H1 (cell line): ENCODE results near the gene HMGA1. TPM values are rescaled to one million over a fixed set of nuclear protein-coding genes. Genes with fewer than 3 reads are reported as not detected.
"Not testable (repeated sequence)": the region's sequence is repeated elsewhere in the genome, so short reads cannot be mapped to it uniquely, and the experiment has no call there.

Experiments
- CTCF ChIA-PET: fragments of 300-600 bp; sonication (Branson Sonifier 250); formaldehyde crosslinking; loops from one replicate; lab custom pipeline; 2021; ENCODE audit not compliant: partially characterized antibody; lab: Charles Lee
- POLR2A ChIA-PET: fragments of 300-600 bp; sonication (Branson Sonifier 250); formaldehyde crosslinking; loops from one replicate; lab custom pipeline; 2021; ENCODE audit warnings: inconsistent platforms; ENCODE audit not compliant: partially characterized antibody; lab: Charles Lee
- DNase-seq, 2 experiments: peaks; one replicate each; pipeline versions ENCODE4 v3.0.0 to v3.0.0-alpha.2; 2010 to 2022; ENCODE audit warnings: low spot score in 2 of 2, low read depth in 1 of 2, mixed read lengths in 1 of 2
- FAIRE-seq: peaks from 2 replicates; lab custom pipeline; 2011; peaks lifted over from hg19 to GRCh38; lab: Jason Lieb, UNC
- H2AFZ ChIP-seq: 2 replicates; pipeline ENCODE4 v1.8.1; 2012; ENCODE audit warnings: low read length, inconsistent platforms
- H2AK5ac ChIP-seq: 2 replicates; pipeline ENCODE4 v1.6.1; 2013; ENCODE audit warnings: low read depth, low read length
- H2BK120ac ChIP-seq: replicated peaks from 2 replicates; pipeline ENCODE3; 2013; ENCODE audit warnings: low read depth, low read length, inconsistent platforms
- H2BK12ac ChIP-seq: 2 replicates; pipeline ENCODE4 v1.6.1; 2013; ENCODE audit warnings: low read depth, low read length
- H2BK15ac ChIP-seq: 2 replicates; pipeline ENCODE4 v1.6.1; 2013; ENCODE audit warnings: low read length
- H2BK20ac ChIP-seq: 2 replicates; pipeline ENCODE4 v1.6.1; 2013; ENCODE audit warnings: low read length
- H2BK5ac ChIP-seq: 2 replicates; pipeline ENCODE4 v1.6.1; 2013; ENCODE audit warnings: low read depth, low read length
- H3K14ac ChIP-seq: 2 replicates; pipeline ENCODE4 v1.6.1; 2013; ENCODE audit warnings: inconsistent platforms; ENCODE audit not compliant: insufficient read length
- H3K18ac ChIP-seq: 2 replicates; pipeline ENCODE4 v1.6.1; 2013; ENCODE audit warnings: low read length; ENCODE audit errors: extremely low read depth
- H3K23ac ChIP-seq: 2 replicates; pipeline ENCODE4 v1.6.1; 2013; ENCODE audit warnings: inconsistent platforms; ENCODE audit not compliant: insufficient read length
- H3K23me2 ChIP-seq: 2 replicates; pipeline ENCODE4 v1.6.1; 2013; ENCODE audit warnings: low read depth, low read length
- H3K27ac ChIP-seq: 2 replicates; pipeline ENCODE4 v1.6.1; 2011; ENCODE audit warnings: low read depth, low read length, inconsistent platforms
- H3K27me3 ChIP-seq, 4 experiments: replicated peaks in 1 of 4; 1 replicate in 1 of 4; 2 replicates in 3 of 4; pipeline versions ENCODE4 v1.6.1 to v1.8.1; 2011 to 2013; ENCODE audit warnings: low read length in 3 of 4, mild to moderate bottlenecking in 3 of 4, inconsistent platforms in 2 of 4, mixed read lengths in 2 of 4, moderate library complexity in 1 of 4; ENCODE audit not compliant: control insufficient read depth in 3 of 4, insufficient read depth in 3 of 4; ENCODE audit errors: extremely low read depth in 1 of 4
- H3K36me3 ChIP-seq, 4 experiments: 2 replicates each; pipeline versions ENCODE4 v1.6.1 to v1.8.1; 2011 to 2013; ENCODE audit warnings: mild to moderate bottlenecking in 4 of 4, low read length in 3 of 4, moderate library complexity in 2 of 4, control low read depth in 1 of 4, inconsistent platforms in 1 of 4; ENCODE audit not compliant: insufficient read depth in 4 of 4, control insufficient read depth in 2 of 4
- H3K4ac ChIP-seq: replicated peaks from 2 replicates; pipeline ENCODE3; 2013; ENCODE audit warnings: low read length, low read depth, mixed read lengths, inconsistent platforms; ENCODE audit not compliant: insufficient read length
- H3K4me1 ChIP-seq, 4 experiments: replicated peaks in 1 of 4; 1 replicate in 1 of 4; 2 replicates in 3 of 4; pipeline versions ENCODE4 v1.6.1 to v1.8.1; 2011 to 2013; ENCODE audit warnings: low read length in 3 of 4, inconsistent platforms in 2 of 4, mixed read lengths in 1 of 4; ENCODE audit not compliant: insufficient read depth in 4 of 4, control insufficient read depth in 3 of 4
- H3K4me2 ChIP-seq, 2 experiments: 2 replicates each; pipeline versions ENCODE4 v1.6.1 to v1.8.1; 2011 to 2013; ENCODE audit warnings: low read depth in 2 of 2, low read length in 2 of 2, control low read depth in 1 of 2, inconsistent platforms in 1 of 2, mild to moderate bottlenecking in 1 of 2; ENCODE audit not compliant: insufficient read depth in 1 of 2
- H3K4me3 ChIP-seq, 4 experiments: fragments of 200-600, 300-600 bp in 1 of 4; sonication (generic), shearing (Covaris generic), sonication (Bioruptor Twin) in 1 of 4; 2 replicates each; pipeline versions ENCODE4 v1.5.1 to v1.8.1; 2011 to 2016; ENCODE audit warnings: low read length in 4 of 4, low read depth in 3 of 4, control low read depth in 2 of 4, inconsistent platforms in 2 of 4, mild to moderate bottlenecking in 2 of 4, mixed read lengths in 1 of 4, moderate library complexity in 1 of 4; ENCODE audit not compliant: insufficient read depth in 2 of 4; ENCODE audit errors: extremely low read depth in 1 of 4
- H3K56ac ChIP-seq: replicated peaks from 2 replicates; pipeline ENCODE3; 2013; ENCODE audit warnings: low read depth, mild to moderate bottlenecking, mixed read lengths, low read length, inconsistent platforms; ENCODE audit not compliant: insufficient read length
- H3K79me1 ChIP-seq: 2 replicates; pipeline ENCODE4 v1.6.1; 2013; ENCODE audit warnings: low read depth, low read length, control low read depth
- H3K79me2 ChIP-seq, 2 experiments: 2 replicates each; pipeline versions ENCODE4 v1.6.1 to v1.8.1; 2012 to 2013; ENCODE audit warnings: low read length in 2 of 2, mild to moderate bottlenecking in 2 of 2, inconsistent platforms in 1 of 2; ENCODE audit not compliant: insufficient read depth in 2 of 2, control insufficient read depth in 1 of 2
- H3K9ac ChIP-seq, 4 experiments: replicated peaks in 1 of 4; 1 replicate in 1 of 4; 2 replicates in 3 of 4; pipeline versions ENCODE4 v1.6.1 to v1.8.1; 2011 to 2013; ENCODE audit warnings: low read depth in 3 of 4, low read length in 3 of 4, control low read depth in 2 of 4, mild to moderate bottlenecking in 2 of 4, moderate library complexity in 2 of 4, inconsistent platforms in 1 of 4; ENCODE audit errors: extremely low read depth in 1 of 4
- H3K9me3 ChIP-seq, 2 experiments: 2 replicates each; pipeline versions ENCODE4 v1.6.1 to v1.8.1; 2012 to 2013; ENCODE audit warnings: mild to moderate bottlenecking in 2 of 2, moderate library complexity in 2 of 2, control low read depth in 1 of 2, inconsistent platforms in 1 of 2, low read depth in 1 of 2, low read length in 1 of 2, mixed read lengths in 1 of 2; ENCODE audit not compliant: insufficient read depth in 2 of 2
- H4K20me1 ChIP-seq, 2 experiments: replicated peaks in 1 of 2; 2 replicates each; pipeline versions ENCODE3 to v1.8.1; 2011 to 2013; ENCODE audit warnings: inconsistent platforms in 2 of 2, low read length in 2 of 2, mild to moderate bottlenecking in 1 of 2; ENCODE audit not compliant: insufficient read depth in 2 of 2, control insufficient read depth in 1 of 2
- H4K5ac ChIP-seq: 2 replicates; pipeline ENCODE4 v1.6.1; 2013; ENCODE audit warnings: low read length, low read depth, mixed read lengths, inconsistent platforms; ENCODE audit not compliant: insufficient read length
- H4K8ac ChIP-seq: 2 replicates; pipeline ENCODE4 v1.8.0; 2013; ENCODE audit warnings: mild to moderate bottlenecking, moderate library complexity, low read length, inconsistent platforms; ENCODE audit not compliant: insufficient read depth; ENCODE audit errors: extremely low read depth
- H4K91ac ChIP-seq: replicated peaks from 2 replicates; pipeline ENCODE3; 2013; ENCODE audit warnings: low read length, mixed read lengths, inconsistent platforms; ENCODE audit not compliant: insufficient read length
- POLR2A ChIP-seq, 2 experiments: IDR thresholded peaks; 1 replicate in 1 of 2; 2 replicates in 1 of 2; pipeline ENCODE4 v1.6.1; 2011; ENCODE audit warnings: low read depth in 2 of 2, low read length in 2 of 2, mild to moderate bottlenecking in 2 of 2; ENCODE audit errors: control extremely low read depth in 1 of 2
- POLR2AphosphoS5 ChIP-seq: IDR thresholded peaks from 2 replicates; pipeline ENCODE4 v1.6.1; 2011; ENCODE audit warnings: low read depth, low read length
- WGBS, 2 experiments: shearing (Covaris generic) in 1 of 2; methylation state at CpG; one replicate each; pipeline versions ENCODE4 v1.1.6 to v1.1.7; 2013 to 2015; ENCODE audit warnings: low lambda C conversion rate in 2 of 2, mixed read lengths in 2 of 2, inconsistent platforms in 1 of 2, low coverage in 1 of 2, missing lambda C conversion rate in 1 of 2; ENCODE audit not compliant: insufficient replicate concordance in 2 of 2, insufficient coverage in 1 of 2, insufficient read length in 1 of 2; ENCODE audit errors: extremely low coverage in 1 of 2, missing lambda C conversion rate in 1 of 2; 5-methylcytosine and 5-hydroxymethylcytosine counted together
- polyA plus RNA-seq, 7 experiments: library from polyadenylated mRNA; depleted of rRNA in 3 of 7; stranded (reverse) in 5 of 7; unstranded in 2 of 7; fragments of >200 nt in 5 of 7; fragments of 200-250 nt in 2 of 7; gene quantifications; 1 replicate in 5 of 7; 2 replicates in 1 of 7; 4 replicates in 1 of 7; pipeline versions ENCODE4 v1.2.1 to v1.2.3, GENCODE V29; 2011 to 2013; ENCODE audit warnings: missing spikeins in 2 of 7, mixed read lengths in 2 of 7
- total RNA-seq: library from RNA; stranded (reverse); fragmentation: NEBNext Ultra II Directional; extraction: Animal tissue kit (Norgen Biotek cat#: 25700); gene quantifications from 2 replicates; pipeline ENCODE4 v1.2.1, GENCODE V29; 2021

The HMGA1 gene
- total and polyA plus RNA-seq, 2 of the 8 experiments (the other 6 are each of a cell fraction or from before 2014, with no cell fraction given): 1,557 to 2,636 TPM

DNA sequence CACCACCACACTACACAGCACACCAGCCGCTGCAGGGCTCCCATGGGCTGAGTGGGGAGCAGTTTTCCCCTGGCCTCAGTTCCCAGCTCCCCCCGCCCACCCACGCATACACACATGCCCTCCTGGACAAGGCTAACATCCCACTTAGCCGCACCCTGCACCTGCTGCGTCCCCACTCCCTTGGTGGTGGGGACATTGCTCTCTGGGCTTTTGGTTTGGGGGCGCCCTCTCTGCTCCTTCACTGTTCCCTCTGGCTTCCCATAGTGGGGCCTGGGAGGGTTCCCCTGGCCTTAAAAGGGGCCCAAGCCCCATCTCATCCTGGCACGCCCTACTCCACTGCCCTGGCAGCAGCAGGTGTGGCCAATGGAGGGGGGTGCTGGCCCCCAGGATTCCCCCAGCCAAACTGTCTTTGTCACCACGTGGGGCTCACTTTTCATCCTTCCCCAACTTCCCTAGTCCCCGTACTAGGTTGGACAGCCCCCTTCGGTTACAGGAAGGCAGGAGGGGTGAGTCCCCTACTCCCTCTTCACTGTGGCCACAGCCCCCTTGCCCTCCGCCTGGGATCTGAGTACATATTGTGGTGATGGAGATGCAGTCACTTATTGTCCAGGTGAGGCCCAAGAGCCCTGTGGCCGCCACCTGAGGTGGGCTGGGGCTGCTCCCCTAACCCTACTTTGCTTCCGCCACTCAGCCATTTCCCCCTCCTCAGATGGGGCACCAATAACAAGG lies 8.5 kb downstream of the HMGA1 start:
- CTCF ChIA-PET: interaction anchor here (0.8 to 2.4 kb wide), 11 partner anchors 12 to 169 kb away, joined by 3 to 23 read pairs (median 4); no protein-coding TSS in a partner anchor
- H3K4me2 ChIP-seq: not testable (repeated sequence)

More for the DNA sequence above, 8.5 kb downstream of the HMGA1 start:
- H3K27me3 ChIP-seq, H3K56ac ChIP-seq, H2BK5ac ChIP-seq, H3K9me3 ChIP-seq, H3K79me1 ChIP-seq, H3K18ac ChIP-seq, H2BK20ac ChIP-seq, H3K23ac ChIP-seq, H2AFZ ChIP-seq, H2BK12ac ChIP-seq, H3K4me3 ChIP-seq, H2AK5ac ChIP-seq, FAIRE-seq, H3K9ac ChIP-seq, H3K4ac ChIP-seq, H4K91ac ChIP-seq, H2BK120ac ChIP-seq, H4K5ac ChIP-seq, H4K8ac ChIP-seq, H2BK15ac ChIP-seq, H3K23me2 ChIP-seq, H3K14ac ChIP-seq, H3K27ac ChIP-seq: not testable (repeated sequence)
- Histone ChIP-seq H4K20me1 (peaks cover 49 to 53% of the 10 kb centered on the region in 2 experiments), H3K4me1 (peaks cover 10 to 35% (median 22%) of the 10 kb centered on the region in 4 experiments), H3K79me2 (peaks cover 11 to 21% of the 10 kb centered on the region in 2 experiments), H3K36me3 (peaks cover 36 to 49% (median 44%) of the 10 kb centered on the region in 4 experiments)
- POLR2A ChIA-PET: interaction anchor here (1.1 to 11.0 kb wide), 19 partner anchors 8 to 180 kb away, joined by 3 to 212 read pairs (median 9); partner anchors contain the start of genes HMGA1 and NUDT3
- 94% methylated on average over 5 of the region's 13 CpGs; no CpG with 5 or more reads in 1 of the 2 experiments for WGBS, 2 experiments
- peak in 1 of 2 experiments; percentile 62 for DNase-seq
- TF ChIP-seq POLR2A (IDR thresholded peaks at IDR 0.05; ENCODE audit: control extremely low read depth in 1 of 2, low read depth in 2 of 2, low read length in 2 of 2) (peak in 1 of 2 experiments; percentile 63; a peak in 2 of 3 replicates), POLR2AphosphoS5 (peak; percentile 49)
